ENCODE measurements around the gene GRK6. TPM values are rescaled to one million over a fixed set of nuclear protein-coding genes. Genes with fewer than 3 reads are reported as not detected.

The GRK6 gene
- total and polyA plus RNA-seq, 9 of the 15 experiments (the other 6 are each of a cell fraction or from before 2014, with no cell fraction given) = 0.63 to 122 (median 44.5) TPM

GRCh38 chr5:177474002-177474476, 47.6 kb downstream of the GRK6 start (continued):
- TF ChIP-seq IRF2 (CRISPR knock-in tag; IDR thresholded peaks at IDR 0.05) = no peak
- TF ChIP-seq BRF2 (IDR thresholded peaks at IDR 0.05; ENCODE audit: borderline replicate concordance, insufficient read depth, insufficient read length) = no peak
- TF ChIP-seq U2AF1 (optimal IDR thresholded peaks at IDR 0.05; ENCODE audit: low read depth, low read length) = no peak
- no peak for TF ChIP-seq ZBED1 (IDR thresholded peaks at IDR 0.05)
- no peak for TF ChIP-seq RBM14 (IDR thresholded peaks at IDR 0.05; ENCODE audit: borderline replicate concordance, insufficient read depth, low read depth, low read length)
- no peak for TF ChIP-seq NONO (IDR thresholded peaks at IDR 0.05; ENCODE audit: low read depth in 2 of 2, low read length in 1 of 2)
- 0 out of 2 replicates have a peak, but pooled peaks have one; percentile 34 for TF ChIP-seq ZBTB2 (IDR thresholded peaks at IDR 0.05)
- TF ChIP-seq PHB2 (IDR thresholded peaks at IDR 0.05; ENCODE audit: low read depth) = 0 out of 2 replicates have a peak, but pooled peaks have one; percentile 22
- TF ChIP-seq ZBTB40 (IDR thresholded peaks at IDR 0.05) = 0 out of 2 replicates have a peak, but pooled peaks have one; percentile 12
- TF ChIP-seq ZBTB40 (CRISPR knock-in tag; IDR thresholded peaks at IDR 0.05) = no peak
- TF ChIP-seq THAP7 (CRISPR knock-in tag; IDR thresholded peaks at IDR 0.05) = no peak
- TF ChIP-seq SRSF3 (IDR thresholded peaks at IDR 0.05; ENCODE audit: insufficient read depth, low read length) = no peak
- TF ChIP-seq L3MBTL2 (IDR thresholded peaks at IDR 0.05) = 0 out of 2 replicates have a peak, but pooled peaks have one; percentile 27
- no peak for TF ChIP-seq TRIM24 (IDR thresholded peaks at IDR 0.05)

Measured in K562 (cell line).